CD14-positive monocyte (primary cell): ENCODE measurements around the gene TEX29. TPM values are rescaled to one million over a fixed set of nuclear protein-coding genes. Genes with fewer than 3 reads are reported as not detected.

Experiments used
- DNase-seq, 3 donors: peaks; one replicate each; pipeline ENCODE4 v3.0.0-alpha.2; 2011 to 2022
- H2AFZ ChIP-seq: 2 replicates; pipeline ENCODE4 v1.6.0; 2012; ENCODE audit warnings: mild to moderate bottlenecking, low read depth, low read length, inconsistent platforms; ENCODE audit not compliant: insufficient read depth, poor library complexity, severe bottlenecking
- H3K27ac ChIP-seq, 2 donors: 1 replicate in 1 of 2; 2 replicates in 1 of 2; pipeline ENCODE4 v1.5.1; 2012 to 2013; ENCODE audit warnings: low read length in 2 of 2, control low read depth in 1 of 2, inconsistent platforms in 1 of 2, low read depth in 1 of 2, mild to moderate bottlenecking in 1 of 2
- H3K27me3 ChIP-seq, 2 donors: one replicate each; pipeline versions ENCODE4 v1.6.0 to v1.6.1; 2011 to 2013; ENCODE audit warnings: low read length in 2 of 2; ENCODE audit not compliant: control insufficient read depth in 2 of 2, insufficient read depth in 2 of 2
- H3K36me3 ChIP-seq, 2 donors: replicated peaks in 1 of 2; 1 replicate in 1 of 2; 2 replicates in 1 of 2; pipeline versions ENCODE4 v1.5.1 to v1.6.1; 2012 to 2013; ENCODE audit warnings: low read length in 2 of 2, control low read depth in 1 of 2, inconsistent platforms in 1 of 2, mild to moderate bottlenecking in 1 of 2; ENCODE audit not compliant: insufficient read depth in 2 of 2, control insufficient read depth in 1 of 2
- H3K4me1 ChIP-seq, 2 donors: 1 replicate in 1 of 2; 2 replicates in 1 of 2; pipeline versions ENCODE4 v1.5.1 to v1.6.1; 2012 to 2013; ENCODE audit warnings: low read length in 2 of 2, control low read depth in 1 of 2, inconsistent platforms in 1 of 2, mild to moderate bottlenecking in 1 of 2, moderate library complexity in 1 of 2; ENCODE audit not compliant: insufficient read depth in 2 of 2, control insufficient read depth in 1 of 2
- H3K4me2 ChIP-seq: replicated peaks from 2 replicates; pipeline ENCODE3; 2012; ENCODE audit warnings: low read length, moderate library complexity, mild to moderate bottlenecking; ENCODE audit not compliant: poor library complexity, severe bottlenecking; ENCODE audit errors: extremely low read depth
- H3K4me3 ChIP-seq, 3 experiments: fragments of 200-600 bp in 1 of 3; sonication (generic) in 1 of 3; replicated peaks in 1 of 3; 1 replicate in 2 of 3; 2 replicates in 1 of 3; pipeline ENCODE4 v1.5.1; 2011 to 2013; ENCODE audit warnings: low read length in 3 of 3, mild to moderate bottlenecking in 3 of 3, control low read depth in 2 of 3, low read depth in 2 of 3, inconsistent platforms in 1 of 3, moderate library complexity in 1 of 3
- H3K79me2 ChIP-seq: 2 replicates; pipeline ENCODE4 v1.6.0; 2012; ENCODE audit warnings: mild to moderate bottlenecking, control low read depth, inconsistent platforms, low read length, moderate library complexity; ENCODE audit not compliant: insufficient read depth
- H3K9ac ChIP-seq: 2 replicates; pipeline ENCODE4 v1.6.0; 2017; ENCODE audit warnings: low read length, mild to moderate bottlenecking; ENCODE audit not compliant: insufficient read depth, poor library complexity, severe bottlenecking
- H3K9me3 ChIP-seq, 2 donors: replicated peaks in 1 of 2; 1 replicate in 1 of 2; 2 replicates in 1 of 2; pipeline versions ENCODE4 v1.5.1 to v1.6.1; 2012 to 2013; ENCODE audit warnings: low read length in 2 of 2, control low read depth in 1 of 2; ENCODE audit not compliant: control insufficient read depth in 1 of 2, insufficient read depth in 1 of 2
- H4K20me1 ChIP-seq: 2 replicates; pipeline ENCODE4 v1.6.0; 2012; ENCODE audit warnings: mild to moderate bottlenecking, low read length, control low read depth, moderate library complexity; ENCODE audit not compliant: insufficient read depth
- H3K27ac Mint-ChIP-seq, 7 donors: one replicate each; pipeline ENCODE4 v1.8.0; 2020; ENCODE audit warnings: mild to moderate bottlenecking in 7 of 7, mixed read lengths in 7 of 7, moderate library complexity in 6 of 7, inconsistent platforms in 2 of 7
- H3K27me3 Mint-ChIP-seq, 3 donors: one replicate each; pipeline ENCODE4 v1.8.0; 2021 to 2022; ENCODE audit warnings: low read depth in 3 of 3, mild to moderate bottlenecking in 3 of 3, mixed read lengths in 3 of 3, moderate library complexity in 3 of 3, inconsistent platforms in 1 of 3
- H3K36me3 Mint-ChIP-seq, 2 donors: one replicate each; pipeline ENCODE4 v1.8.0; 2020; ENCODE audit warnings: mixed read lengths in 2 of 2, inconsistent platforms in 1 of 2, mild to moderate bottlenecking in 1 of 2
- H3K4me1 Mint-ChIP-seq: one replicate; pipeline ENCODE4 v1.8.0; 2020; ENCODE audit warnings: mild to moderate bottlenecking, mixed read lengths
- H3K4me3 Mint-ChIP-seq, 2 donors: one replicate each; pipeline ENCODE4 v1.8.0; 2020; ENCODE audit warnings: mild to moderate bottlenecking in 2 of 2, mixed read lengths in 2 of 2, moderate library complexity in 1 of 2
- H3K9me3 Mint-ChIP-seq, 7 donors: one replicate each; pipeline ENCODE4 v1.8.0; 2020 to 2022; ENCODE audit warnings: mixed read lengths in 7 of 7, mild to moderate bottlenecking in 6 of 7, moderate library complexity in 6 of 7, inconsistent platforms in 2 of 7
- CTCF ChIP-seq: fragments of 200-600 bp; IDR thresholded peaks from one replicate; pipeline ENCODE4 v1.8.0; 2022; ENCODE audit warnings: antibody characterized with exemption, mild to moderate bottlenecking
- WGBS: methylation state at CpG from one replicate; pipeline ENCODE4 v1.1.5; 2013; ENCODE audit warnings: missing lambda C conversion rate; ENCODE audit not compliant: insufficient coverage; 5-methylcytosine and 5-hydroxymethylcytosine counted together
- intact Hi-C, 2 donors: fragments of 100-400 bp; cut with micrococcal nuclease; formaldehyde crosslinking; loops; one replicate each; pipeline versions ENCODE4 v1.15.0 to v1.15.1; 2023
- polyA plus RNA-seq, 3 donors: library from polyadenylated mRNA; depleted of rRNA in 1 of 3; unstranded in 2 of 3; stranded (reverse) in 1 of 3; fragments of 300-500 nt in 2 of 3; fragments of >200 nt in 1 of 3; fragmentation: Illumina TruSeq in 2 of 3; gene quantifications; 1 replicate in 2 of 3; 2 replicates in 1 of 3; pipeline ENCODE4 v1.2.3, GENCODE V29; 2012 to 2021

Gene TEX29
- polyA plus RNA-seq, 3 donors, result 0.27 to 0.29 TPM; not detected in 1

GRCh38 chr13:111389621-111390521 lies 69.4 kb downstream of the TEX29 start:
- Mint-ChIP-seq H3K4me3 (no peak overlapping the region), H3K9me3 (peaks cover 0 to 3% (median 0%) of the 10 kb centered on the region in 7 donors), H3K4me1 (no peaks in the 10 kb centered on the region), H3K27me3 (peaks cover 2 to 8% (median 3%) of the 10 kb centered on the region in 3 donors), H3K27ac (no peak overlapping the region), H3K36me3 (no peaks in the 10 kb centered on the region)
- intact Hi-C loops, result no loop called here
- H3K79me2 ChIP-seq, result no peaks in the 10 kb centered on the region
- H3K36me3 ChIP-seq, result no peaks in the 10 kb centered on the region
- H3K27ac ChIP-seq, result no peak overlapping the region
- 89% methylated on average over 18 of the region's 21 CpGs for WGBS
- H3K27me3 ChIP-seq, result no peaks in the 10 kb centered on the region
- no peaks in the 10 kb centered on the region for H4K20me1 ChIP-seq
- H3K9me3 ChIP-seq, result no peaks in the 10 kb centered on the region
- no peak overlapping the region for H3K4me2 ChIP-seq
- no peak overlapping the region for H3K9ac ChIP-seq
- no peak overlapping the region for H3K4me3 ChIP-seq
- DNase-seq, result no peak
- no peaks in the 10 kb centered on the region for H3K4me1 ChIP-seq
- no peak for TF ChIP-seq CTCF
- no peak overlapping the region for H2AFZ ChIP-seq

- no peak for DNase-seq
- intact Hi-C loops, result no loop called here
- WGBS, result 95% methylated on average over 15 of the region's 18 CpGs
Observed at GRCh38 chr13:111390522-111391270, 70.3 kb downstream of the TEX29 start.

More at GRCh38 chr13:111390522-111391270, 70.3 kb downstream of the TEX29 start:
- no peak overlapping the region for H3K9ac ChIP-seq
- H3K4me3 Mint-ChIP-seq, result no peak overlapping the region
- peaks cover under 1 to 4% (median 2%) of the 10 kb centered on the region in 3 donors for H3K27me3 Mint-ChIP-seq
- no peak overlapping the region for H3K27ac ChIP-seq
- H3K4me1 Mint-ChIP-seq, result no peaks in the 10 kb centered on the region
- no peak overlapping the region for H3K27ac Mint-ChIP-seq
- no peaks in the 10 kb centered on the region for H3K9me3 ChIP-seq
- TF ChIP-seq CTCF, result no peak
- H3K27me3 ChIP-seq, result no peaks in the 10 kb centered on the region
- no peaks in the 10 kb centered on the region for H3K4me1 ChIP-seq
- H4K20me1 ChIP-seq, result no peaks in the 10 kb centered on the region
- H3K79me2 ChIP-seq, result no peaks in the 10 kb centered on the region
- H3K9me3 Mint-ChIP-seq, result peaks cover 0 to 6% (median 0%) of the 10 kb centered on the region in 7 donors
- no peak overlapping the region for H3K4me3 ChIP-seq
- H2AFZ ChIP-seq, result no peak overlapping the region
- H3K36me3 Mint-ChIP-seq, result no peaks in the 10 kb centered on the region
- no peaks in the 10 kb centered on the region for H3K36me3 ChIP-seq
- H3K4me2 ChIP-seq, result no peak overlapping the region
